Caco-2 (cell line): ENCODE measurements around the gene BPTF. TPM values are rescaled to one million over a fixed set of nuclear protein-coding genes. Genes with fewer than 3 reads are reported as not detected.
"Not testable (repeated sequence)": the region's sequence is repeated elsewhere in the genome, so short reads cannot be mapped to it uniquely, and the experiment has no call there.

Source experiments
- BruUV-seq: library from RNA; stranded (reverse); fragments of 400-500 nt; replicated peaks from 2 replicates; lab custom pipeline; 2021; lab: Mats Ljungman, UMichigan
- CTCF ChIA-PET: fragments of 300-600 bp; sonication (Branson Sonifier 250); formaldehyde crosslinking; loops from one replicate; lab custom pipeline; 2022; ENCODE audit warnings: antibody characterized with exemption; lab: Charles Lee
- POLR2A ChIA-PET: fragments of 300-600 bp; sonication (Branson Sonifier 250); formaldehyde crosslinking; loops from one replicate; lab custom pipeline; 2022; ENCODE audit warnings: antibody characterized with exemption; lab: Charles Lee
- DNase-seq, 2 experiments: peaks; one replicate each; pipeline versions ENCODE4 v3.0.0 to v3.0.0-alpha.2; 2020 to 2022
- H3K27me3 ChIP-seq: replicated peaks from 2 replicates; pipeline ENCODE4 v1.6.0; 2011; ENCODE audit warnings: low read length; ENCODE audit not compliant: control insufficient read depth, insufficient read depth
- H3K36me3 ChIP-seq: 2 replicates; pipeline ENCODE4 v1.5.1; 2011; ENCODE audit warnings: low read length; ENCODE audit not compliant: control insufficient read depth, insufficient read depth
- H3K4me1 ChIP-seq: fragments of 250-450 bp; sonication (Bioruptor Pico); 2 replicates; pipeline ENCODE4 v1.5.1; 2020; ENCODE audit warnings: mild to moderate bottlenecking
- H3K4me3 ChIP-seq: 2 replicates; pipeline ENCODE4 v1.5.1; 2011; ENCODE audit warnings: low read depth, mild to moderate bottlenecking, control low read depth, low read length
- H3K9me3 ChIP-seq: fragments of 250-450 bp; sonication (Bioruptor Pico); 2 replicates; pipeline ENCODE4 v1.5.1; 2020; ENCODE audit warnings: mild to moderate bottlenecking, moderate library complexity
- H3K27ac Mint-ChIP-seq: one replicate; pipeline ENCODE4 v1.8.0; 2022; ENCODE audit warnings: mixed read lengths; ENCODE audit not compliant: unreplicated experiment
- H3K27me3 Mint-ChIP-seq: one replicate; pipeline ENCODE4 v1.8.0; 2022; ENCODE audit warnings: mixed read lengths; ENCODE audit not compliant: insufficient read depth, unreplicated experiment
- H3K36me3 Mint-ChIP-seq: one replicate; pipeline ENCODE4 v1.8.0; 2022; ENCODE audit warnings: mild to moderate bottlenecking, mixed read lengths; ENCODE audit not compliant: insufficient read depth, unreplicated experiment
- H3K4me1 Mint-ChIP-seq: one replicate; pipeline ENCODE4 v1.8.0; 2022; ENCODE audit warnings: low read depth, mixed read lengths; ENCODE audit not compliant: unreplicated experiment
- H3K4me3 Mint-ChIP-seq: one replicate; pipeline ENCODE4 v1.8.0; 2022; ENCODE audit warnings: mild to moderate bottlenecking, moderate library complexity, mixed read lengths; ENCODE audit not compliant: unreplicated experiment
- H3K9me3 Mint-ChIP-seq: one replicate; pipeline ENCODE4 v1.8.0; 2022; ENCODE audit warnings: mixed read lengths; ENCODE audit not compliant: unreplicated experiment
- CTCF ChIP-seq, 2 experiments: fragments of 200-600 bp in 1 of 2; IDR thresholded peaks; 1 replicate in 1 of 2; 2 replicates in 1 of 2; pipeline versions ENCODE4 v1.5.1 to v1.8.0; 2011 to 2022; ENCODE audit warnings: antibody characterized with exemption in 1 of 2, control low read depth in 1 of 2, inconsistent platforms in 1 of 2, low read depth in 1 of 2, low read length in 1 of 2, mild to moderate bottlenecking in 1 of 2, moderate library complexity in 1 of 2; ENCODE audit not compliant: insufficient read depth in 1 of 2, severe bottlenecking in 1 of 2, unreplicated experiment in 1 of 2
- intact Hi-C: fragments of 100-400 bp; cut with micrococcal nuclease; formaldehyde crosslinking; loops from one replicate; pipeline ENCODE4 v1.10.0; 2022; ENCODE audit not compliant: unreplicated experiment
- total RNA-seq: library from RNA; stranded (reverse); gene quantifications from 2 replicates; pipeline ENCODE4 v1.2.3, GENCODE V29; 2022

The BPTF gene
- total RNA-seq, 1 experiment from 2014 or later, result 101 TPM

- DNase-seq, result no peak
- H3K27me3 ChIP-seq, result no peaks in the 10 kb centered on the region
- Mint-ChIP-seq H3K4me1 (peaks cover 9% of the 10 kb centered on the region), H3K4me3 (no peak overlapping the region), H3K27ac (no peak overlapping the region), H3K27me3 (no peaks in the 10 kb centered on the region), H3K9me3 (no peaks in the 10 kb centered on the region), H3K36me3 (peaks cover 14% of the 10 kb centered on the region)
- H3K4me1 ChIP-seq, result peaks cover 2% of the 10 kb centered on the region; the same call in 1 of the 2 replicates
- H3K4me3 ChIP-seq, result no peak overlapping the region
- H3K36me3 ChIP-seq, result peaks cover 4% of the 10 kb centered on the region; the same call in 1 of the 2 replicates
- ChIA-PET CTCF (no interaction called here), POLR2A (interaction anchor here (0.6 kb wide), 1 partner anchor 383 kb away, joined by 8 read pairs; no protein-coding TSS in a partner anchor)
- no peaks in the 10 kb centered on the region for H3K9me3 ChIP-seq
- no peak for TF ChIP-seq CTCF (IDR thresholded peaks at IDR 0.05; ENCODE audit: insufficient read depth in 1 of 2, low read depth in 1 of 2, low read length in 1 of 2, severe bottlenecking in 1 of 2, unreplicated experiment in 1 of 2)
- BruUV-seq, result no TSS peak
- intact Hi-C loops, result no loop called here
Measured at GRCh38 chr17:67855504-67856324, 30.4 kb downstream of the BPTF start.

- H3K36me3 ChIP-seq, H3K27ac Mint-ChIP-seq, H3K27me3 ChIP-seq, DNase-seq, POLR2A ChIA-PET, H3K4me3 ChIP-seq, H3K4me3 Mint-ChIP-seq, BruUV-seq, H3K4me1 ChIP-seq, intact Hi-C loops, CTCF ChIA-PET, H3K9me3 ChIP-seq, H3K4me1 Mint-ChIP-seq, H3K27me3 Mint-ChIP-seq, H3K9me3 Mint-ChIP-seq: not testable (repeated sequence)
- H3K36me3 Mint-ChIP-seq, result peaks cover 14% of the 10 kb centered on the region
Measured at GRCh38 chr17:67856402-67856801, 31.1 kb downstream of the BPTF start.

- H3K36me3 Mint-ChIP-seq, result peaks cover 11% of the 10 kb centered on the region
- H3K27me3 Mint-ChIP-seq, result no peaks in the 10 kb centered on the region
- H3K4me1 Mint-ChIP-seq, result no peaks in the 10 kb centered on the region
- H3K4me1 ChIP-seq, result no peaks in the 10 kb centered on the region
- H3K36me3 ChIP-seq, result no peaks in the 10 kb centered on the region
- peak in 1 of 2 experiments; percentile 22 for TF ChIP-seq CTCF (IDR thresholded peaks at IDR 0.05; ENCODE audit: insufficient read depth in 1 of 2, low read depth in 1 of 2, low read length in 1 of 2, severe bottlenecking in 1 of 2, unreplicated experiment in 1 of 2)
- ChIA-PET CTCF (interaction anchor here (0.6 to 1.1 kb wide), 3 partner anchors 100 to 157 kb away, joined by 3 to 5 read pairs (median 4); no protein-coding TSS in a partner anchor), POLR2A (interaction anchor here (0.6 kb wide), 1 partner anchor 27 kb away, joined by 5 read pairs; no protein-coding TSS in a partner anchor)
- no peak overlapping the region for H3K4me3 ChIP-seq
- no peaks in the 10 kb centered on the region for H3K27me3 ChIP-seq
- H3K9me3 Mint-ChIP-seq, result no peaks in the 10 kb centered on the region
- no peak for DNase-seq
- H3K4me3 Mint-ChIP-seq, result no peak overlapping the region
- H3K27ac Mint-ChIP-seq, result no peak overlapping the region
- no peaks in the 10 kb centered on the region for H3K9me3 ChIP-seq
- no TSS peak for BruUV-seq
- intact Hi-C loops, result no loop called here
Measured at GRCh38 chr17:67862614-67863217, 37.4 kb downstream of the BPTF start.
